ENCODE data around the gene ZNHIT6. TPM values are rescaled to one million over a fixed set of nuclear protein-coding genes. Genes with fewer than 3 reads are reported as not detected.

Gene ZNHIT6
- total and polyA plus RNA-seq, 10 of the 15 experiments (the other 5 are each of a cell fraction or from before 2014, with no cell fraction given) = 12.8 to 32.0 (median 18.8) TPM

- H4K20me1 ChIP-seq (ENCODE audit: control insufficient read depth, insufficient read depth) = no peaks in the 10 kb centered on the region
- no TSS peak for BruUV-seq (replicated peaks)
- in situ Hi-C loops (cut with MboI) = no loop called here
- no peak for TF ChIP-seq POLR2A (IDR thresholded peaks at IDR 0.05; ENCODE audit: low read depth, low read length)
- TF ChIP-seq, protein P1, sequence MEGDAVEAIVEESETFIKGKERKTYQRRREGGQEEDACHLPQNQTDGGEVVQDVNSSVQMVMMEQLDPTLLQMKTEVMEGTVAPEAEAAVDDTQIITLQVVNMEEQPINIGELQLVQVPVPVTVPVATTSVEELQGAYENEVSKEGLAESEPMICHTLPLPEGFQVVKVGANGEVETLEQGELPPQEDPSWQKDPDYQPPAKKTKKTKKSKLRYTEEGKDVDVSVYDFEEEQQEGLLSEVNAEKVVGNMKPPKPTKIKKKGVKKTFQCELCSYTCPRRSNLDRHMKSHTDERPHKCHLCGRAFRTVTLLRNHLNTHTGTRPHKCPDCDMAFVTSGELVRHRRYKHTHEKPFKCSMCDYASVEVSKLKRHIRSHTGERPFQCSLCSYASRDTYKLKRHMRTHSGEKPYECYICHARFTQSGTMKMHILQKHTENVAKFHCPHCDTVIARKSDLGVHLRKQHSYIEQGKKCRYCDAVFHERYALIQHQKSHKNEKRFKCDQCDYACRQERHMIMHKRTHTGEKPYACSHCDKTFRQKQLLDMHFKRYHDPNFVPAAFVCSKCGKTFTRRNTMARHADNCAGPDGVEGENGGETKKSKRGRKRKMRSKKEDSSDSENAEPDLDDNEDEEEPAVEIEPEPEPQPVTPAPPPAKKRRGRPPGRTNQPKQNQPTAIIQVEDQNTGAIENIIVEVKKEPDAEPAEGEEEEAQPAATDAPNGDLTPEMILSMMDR (IDR thresholded peaks at IDR 0.05 in 2 of 3, conservative IDR thresholded peaks at IDR 0.05 in 1 of 3; ENCODE audit: control insufficient read depth in 2 of 3, extremely low read depth in 1 of 3, insufficient read depth in 1 of 3, low read depth in 3 of 3, low read length in 3 of 3) = peak in 1 of 3 experiments; percentile 1; a peak in 1 of 6 replicates
- no peak for TF ChIP-seq ZNF24 (IDR thresholded peaks at IDR 0.05)
- no peak for TF ChIP-seq CHD1 (IDR thresholded peaks at IDR 0.05; ENCODE audit: low read depth, low read length)
- peak; percentile 20; the same call in 1 of the 2 replicates for TF ChIP-seq RAD21 (IDR thresholded peaks at IDR 0.05; ENCODE audit: insufficient read depth, low read depth, low read length)
- TF ChIP-seq ZBTB4 (CRISPR knock-in tag; IDR thresholded peaks at IDR 0.05) = no peak
- TF ChIP-seq LARP7 (IDR thresholded peaks at IDR 0.05) = no peak
- no peak for TF ChIP-seq ZBTB11 (CRISPR knock-in tag; IDR thresholded peaks at IDR 0.05)
- CTCF ChIA-PET = interaction anchor here (1.0 kb wide), 1 partner anchor 87 kb away, joined by 4 read pairs; no protein-coding TSS in a partner anchor
- RAD21 ChIA-PET (ENCODE audit: unreplicated experiment) = no interaction called here
- H3K27ac ChIP-seq (ENCODE audit: control insufficient read depth, insufficient read depth) = no peak overlapping the region
- 67% methylated on average over 8 of the region's 8 CpGs for WGBS (ENCODE audit: insufficient coverage, insufficient replicate concordance, low lambda C conversion rate, missing lambda C conversion rate)
- no peak overlapping the region for H3K4me2 ChIP-seq (ENCODE audit: control insufficient read depth, insufficient read depth)
- no peaks in the 10 kb centered on the region for H3K9me3 ChIP-seq (replicated peaks; ENCODE audit: control insufficient read depth, insufficient read depth, low read length)
- no peaks in the 10 kb centered on the region for H3K27me3 ChIP-seq (replicated peaks in 1 of 2; ENCODE audit: control insufficient read depth in 2 of 2, insufficient read depth in 2 of 2, low read length in 1 of 2)
- intact Hi-C loops (cut with micrococcal nuclease; ENCODE audit: unreplicated experiment) = no loop called here
- no peak overlapping the region for H2AFZ ChIP-seq (ENCODE audit: control insufficient read depth, low read depth, low read length)
- no peaks in the 10 kb centered on the region for H3K79me2 ChIP-seq (ENCODE audit: control insufficient read depth, insufficient read depth, low read length)
- H3K9ac ChIP-seq (ENCODE audit: control insufficient read depth, insufficient read depth, low read length) = no peak overlapping the region
- no peak for ATAC-seq
- H3K36me3 ChIP-seq (ENCODE audit: control insufficient read depth in 2 of 2, insufficient read depth in 2 of 2, low read length in 1 of 2) = no peaks in the 10 kb centered on the region
- SMC1A ChIA-PET (ENCODE audit: uncharacterized antibody, unreplicated experiment) = no interaction called here
- FAIRE-seq = no peak
- no peaks in the 10 kb centered on the region for H3K4me1 ChIP-seq (ENCODE audit: control insufficient read depth, insufficient read depth, low read length)
- POLR2A ChIA-PET = no interaction called here
- H3K4me3 ChIP-seq = no peak overlapping the region
- no peak for DNase-seq (ENCODE audit: low read depth, low spot score)
Observed at GRCh38 chr1:85605484-85606413, 102.5 kb downstream of the ZNHIT6 start.

All from GM12878 (cell line).